Stimulated activated CD8-positive, alpha-beta memory T cell treated with anti-CD3 and anti-CD28 coated beads, Interleukin-15, amount 100 ng/mL, for 1 hour (primary cell): Measurements from ENCODE around the gene KRTAP16-1.
"Not testable (repeated sequence)": the region's sequence is repeated elsewhere in the genome, so short reads cannot be mapped to it uniquely, and the experiment has no call there.

Experiments used
- DNase-seq: peaks from one replicate; pipeline ENCODE4 v3.0.0-alpha.2; 2020; ENCODE audit warnings: low read depth

KRTAP16-1 gene

DNA sequence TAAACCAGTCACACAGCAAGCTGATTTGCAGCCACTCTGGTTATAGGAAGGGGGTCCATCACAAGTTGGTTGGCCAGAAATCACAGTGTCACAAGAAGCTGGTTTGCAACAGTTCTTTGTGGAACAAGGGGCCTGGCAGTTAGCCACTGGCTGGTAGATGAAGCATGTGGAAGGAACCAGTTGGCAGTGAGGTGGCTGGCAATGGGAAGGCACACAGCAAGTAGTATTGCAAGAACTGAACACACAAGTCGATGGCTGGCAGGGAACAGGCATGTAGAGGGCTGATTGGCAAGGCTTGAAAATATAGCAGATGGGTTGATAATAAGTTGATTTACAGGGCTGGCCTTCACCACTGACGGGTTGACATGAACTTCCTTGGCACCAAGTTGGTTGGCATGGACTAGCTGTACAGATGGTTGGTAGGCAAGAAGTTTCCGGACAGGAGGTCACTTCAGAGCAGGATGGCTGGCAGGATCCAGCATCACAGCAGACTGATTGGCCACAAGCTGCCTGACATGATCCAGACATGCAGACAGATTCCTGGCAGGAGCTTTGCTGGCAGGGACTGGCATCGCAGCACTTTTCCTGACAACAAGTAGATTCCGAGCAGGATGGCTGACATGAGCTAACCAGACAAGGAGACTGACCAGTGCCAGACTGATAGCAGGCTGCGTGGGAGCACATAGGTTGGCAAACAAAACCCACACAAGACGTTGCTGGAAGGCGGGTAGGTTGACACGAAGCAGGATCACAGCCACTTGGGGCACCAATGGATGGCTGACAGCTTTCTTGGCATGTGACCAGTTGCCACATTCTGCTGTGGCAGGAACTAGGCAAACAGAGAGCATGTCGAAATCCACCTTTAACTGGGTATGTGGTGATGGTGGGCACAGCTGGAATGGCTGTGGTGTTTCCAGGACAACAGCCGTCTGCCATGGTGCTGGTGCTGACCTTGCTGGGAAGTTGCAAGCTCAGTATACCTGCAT, 6.9 kb downstream of the KRTAP16-1 start, which contains the start of gene KRTAP29-1:
TSS of gene KRTAP29-1 (minus strand) at position 936 of the 986 bp plus-strand sequence. CDS start at position 936, 0 bp downstream.
- DNase-seq = no peak

GRCh38 chr17:41301204-41301790, 7.8 kb downstream of the KRTAP16-1 start:
- DNase-seq = no peak

DNA sequence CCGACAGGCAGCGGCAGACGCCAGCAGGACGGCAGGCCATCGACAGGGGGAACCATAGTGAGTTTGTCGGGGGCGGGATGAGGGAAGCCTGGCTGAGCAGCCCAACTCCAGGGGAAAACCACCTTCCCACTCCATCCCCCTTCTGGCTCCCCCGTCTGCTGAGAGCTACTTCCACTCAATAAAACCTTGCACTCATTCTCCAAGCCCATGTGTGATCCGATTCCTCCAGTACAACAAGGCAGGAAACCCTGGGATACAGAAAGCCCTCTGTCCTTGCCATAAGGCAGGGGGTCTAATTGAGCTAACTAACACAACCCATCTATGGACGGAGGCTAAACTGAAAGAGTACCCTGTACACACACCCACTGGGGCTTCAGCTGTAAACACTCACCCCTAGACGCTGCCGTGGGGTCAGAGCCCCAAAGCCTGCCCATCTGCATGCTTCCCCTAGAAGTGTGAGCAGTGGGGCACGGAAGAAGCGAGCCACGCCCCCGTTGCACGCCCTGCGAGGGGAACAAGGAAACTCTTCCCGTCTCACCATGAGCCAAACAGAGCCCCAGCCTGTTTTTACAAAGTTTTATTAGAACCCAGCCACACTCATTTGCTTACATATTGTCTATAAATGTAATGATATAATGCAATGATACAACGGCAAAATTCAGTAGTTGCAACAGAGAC, 10.5 kb downstream of the KRTAP16-1 start:
- no peak for DNase-seq

GRCh38 chr17:41296846-41297245, 12.3 kb downstream of the KRTAP16-1 start:
- DNase-seq = no peak

GRCh38 chr17:41294016-41294415, 15.1 kb downstream of the KRTAP16-1 start:
- DNase-seq = no peak

DNA sequence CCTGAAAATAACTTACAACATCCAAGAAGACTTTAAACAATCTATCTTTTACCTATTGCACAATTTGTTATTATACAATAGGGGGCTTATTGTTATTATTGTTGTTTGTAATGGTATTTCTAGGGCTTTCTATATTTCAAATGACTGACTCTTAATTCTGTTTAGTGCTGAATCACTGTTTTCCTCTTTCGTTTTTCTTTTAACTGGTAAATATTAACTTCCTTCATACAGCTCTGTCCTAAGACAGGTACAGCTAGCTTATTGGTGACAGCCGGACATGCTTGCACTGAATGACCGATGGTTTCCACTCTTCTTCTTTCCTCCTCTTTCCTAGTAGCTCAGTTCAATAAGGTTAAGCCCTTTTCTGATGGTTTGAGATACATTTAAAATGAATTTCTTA, 22.1 kb downstream of the KRTAP16-1 start:
- DNase-seq = no peak

DNA sequence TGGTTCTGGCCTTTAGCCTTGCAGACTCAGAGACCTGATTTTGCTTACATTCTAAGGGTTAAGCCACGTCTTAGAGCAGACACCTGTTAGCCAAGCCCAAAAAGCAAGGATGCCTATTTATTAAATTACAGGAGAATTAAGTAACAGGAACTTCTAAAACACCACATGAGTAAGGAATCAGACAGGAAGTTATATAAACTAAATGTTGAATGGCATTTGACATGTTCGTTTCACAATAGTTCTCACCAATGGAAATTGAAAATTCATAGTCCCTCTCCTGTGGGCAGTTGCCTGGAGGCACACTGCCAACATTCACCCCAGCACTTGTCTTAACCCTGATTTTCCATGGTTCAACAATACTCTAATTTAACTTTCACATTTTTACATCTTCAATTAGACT, 24.6 kb downstream of the KRTAP16-1 start:
- DNase-seq = no peak

DNA sequence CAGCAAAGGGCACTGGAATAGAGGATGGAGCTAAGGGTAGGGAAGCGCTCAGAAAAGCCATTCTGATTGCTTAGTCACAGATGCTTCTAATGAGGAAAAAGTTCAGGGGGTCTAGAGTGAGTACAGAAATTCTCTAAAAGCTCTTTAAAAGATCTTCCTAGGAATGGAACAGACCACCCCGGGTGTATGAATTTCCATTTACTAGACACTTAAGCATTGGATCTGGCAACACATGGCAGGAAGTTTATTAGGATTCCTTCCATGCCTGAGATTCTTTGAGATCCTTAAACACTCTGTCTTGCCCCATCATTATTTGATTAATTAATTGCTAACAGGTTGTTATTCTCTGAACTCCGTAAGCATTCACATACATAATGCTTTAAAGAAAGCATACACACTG, 25.1 kb downstream of the KRTAP16-1 start:
- no peak for DNase-seq

DNA sequence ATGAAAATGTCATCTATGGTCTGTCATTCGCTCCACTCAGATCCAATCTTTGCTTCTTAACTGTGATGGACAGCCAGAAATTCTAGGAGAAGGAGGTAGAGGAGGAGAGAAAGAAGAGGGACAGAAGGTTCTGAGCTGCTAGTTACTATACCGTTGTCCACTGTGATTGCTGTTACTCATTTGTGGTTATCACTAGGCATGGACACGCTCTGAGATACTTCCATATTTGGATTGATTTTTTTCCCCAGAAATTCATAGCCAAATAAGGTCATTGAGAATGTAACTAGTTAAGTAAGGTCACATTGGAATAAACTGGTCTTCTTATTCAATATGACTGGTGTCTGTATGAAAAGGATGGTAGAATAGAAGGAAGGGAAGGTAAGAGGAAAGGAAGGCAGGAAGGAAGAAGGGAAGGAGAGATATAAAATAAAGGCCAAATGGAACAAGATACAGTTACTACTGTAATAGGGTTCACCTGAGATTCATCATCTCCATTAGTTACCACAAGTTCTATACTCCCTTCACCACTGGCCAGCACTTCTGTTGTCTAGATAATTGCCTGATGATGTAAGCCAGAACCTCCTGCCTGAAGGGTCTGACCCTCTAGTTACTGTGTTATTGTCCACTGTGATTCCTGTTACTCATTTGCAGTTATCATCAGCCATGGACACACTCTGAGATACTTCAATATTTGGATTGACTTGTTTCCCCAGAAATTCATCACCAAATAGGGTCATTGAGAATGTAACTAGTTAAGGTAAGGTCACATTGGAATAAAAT, 30.7 kb downstream of the KRTAP16-1 start:
- no peak for DNase-seq

- DNase-seq = not testable (repeated sequence)
Observed at GRCh38 chr17:41275648-41276190, 33.4 kb downstream of the KRTAP16-1 start, which contains the start of gene KRTAP9-7. Gene KRTAP9-7, plus strand, starts transcription at chr17:41275698. Its CDS starts 0 bp downstream, at chr17:41275698.

GRCh38 chr17:41271858-41272257, 37.3 kb downstream of the KRTAP16-1 start:
- no peak for DNase-seq

GRCh38 chr17:41271323-41271722, 37.8 kb downstream of the KRTAP16-1 start:
- DNase-seq = not testable (repeated sequence)

GRCh38 chr17:41267711-41268110, 41.4 kb downstream of the KRTAP16-1 start:
- no peak for DNase-seq

DNA sequence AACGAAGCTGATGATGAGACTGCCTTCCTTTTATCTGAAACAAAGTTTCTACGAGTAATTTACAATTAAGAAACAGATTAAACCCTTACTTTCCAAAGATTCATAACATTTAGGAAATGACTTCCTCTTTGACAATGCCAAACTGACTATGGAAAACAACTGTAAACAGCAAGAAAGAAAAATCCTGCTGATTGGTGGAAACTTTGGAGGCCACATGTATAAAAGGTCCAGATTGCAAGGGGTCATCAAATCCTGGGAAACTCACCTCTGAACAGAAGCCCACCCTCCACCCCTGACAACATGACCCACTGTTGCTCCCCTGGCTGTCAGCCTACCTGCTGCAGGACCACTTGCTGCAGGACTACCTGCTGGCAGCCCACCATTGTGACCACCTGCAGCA, 44.0 kb downstream of the KRTAP16-1 start, which contains the start of gene KRTAP9-6:
TSS of gene KRTAP9-6 (plus strand) at position 301 of the 400 bp plus-strand sequence. CDS start at position 301, 0 bp downstream.
- DNase-seq = no peak

- no peak for DNase-seq
Observed at GRCh38 chr17:41264599-41264998, 44.5 kb downstream of the KRTAP16-1 start.

DNA sequence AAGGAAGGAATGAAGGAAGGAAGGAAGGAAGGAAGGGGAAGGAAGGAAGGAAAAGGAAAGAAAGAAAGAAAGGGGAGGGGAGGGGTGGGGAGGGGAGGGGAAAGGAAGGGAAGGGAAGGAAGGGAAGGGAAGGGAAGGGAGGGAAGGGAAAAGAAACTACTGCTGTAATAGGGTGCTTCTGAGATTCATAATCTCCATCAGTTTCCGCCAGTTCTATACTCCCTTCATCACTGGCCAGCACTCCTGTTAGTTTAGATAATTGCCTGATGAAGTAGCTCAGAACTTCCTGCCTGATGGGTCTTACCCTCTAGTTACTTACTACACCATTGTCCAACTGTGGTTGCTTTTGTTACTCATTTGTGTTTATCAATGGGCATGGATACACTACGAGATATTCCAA, 45.9 kb downstream of the KRTAP16-1 start:
- no peak for DNase-seq

- DNase-seq = no peak
Observed at GRCh38 chr17:41258406-41258805, 50.7 kb downstream of the KRTAP16-1 start.
